GM12878 (cell line): ENCODE results near the gene WNK2. TPM values are rescaled to one million over a fixed set of nuclear protein-coding genes. Genes with fewer than 3 reads are reported as not detected.
A peak's percentile ranks its signal among the peaks of the same experiment; 100 is the strongest.

Source experiments
- ATAC-seq: fragments of 200-7000 bp; cut with Tn5 transposase; 3 replicates; pipeline ENCODE4 v1.9.1; 2020; ENCODE audit warnings: mild to moderate bottlenecking, moderate library complexity
- BruUV-seq: library from RNA; stranded (reverse); fragments of 400-500 nt; replicated peaks from 2 replicates; lab custom pipeline; 2021; lab: Mats Ljungman, UMichigan
- CTCF ChIA-PET: fragments of 300-600 bp; sonication (Branson Sonifier 250); formaldehyde crosslinking; extraction: SDS; loops from one replicate; lab custom pipeline; 2021; ENCODE audit warnings: inconsistent platforms; lab: Yijun Ruan, JAX
- POLR2A ChIA-PET: fragments of 350-600 bp; formaldehyde crosslinking; extraction: SDS; loops from one replicate; lab custom pipeline; 2021; ENCODE audit warnings: inconsistent platforms; lab: Charles Lee
- RAD21 ChIA-PET: fragments of 300-600 bp; sonication (Branson Sonifier 250); formaldehyde crosslinking; loops from one replicate; lab custom pipeline; 2023; ENCODE audit warnings: antibody characterized with exemption; ENCODE audit not compliant: unreplicated experiment; lab: Charles Lee
- SMC1A ChIA-PET: fragments of 300-600 bp; sonication (Branson Sonifier 250); formaldehyde crosslinking; loops from one replicate; lab custom pipeline; 2023; ENCODE audit not compliant: unreplicated experiment, uncharacterized antibody; lab: Charles Lee
- DNase-seq: peaks from one replicate; pipeline ENCODE4 v3.0.0-alpha.2; 2011; ENCODE audit warnings: low read depth, low spot score
- FAIRE-seq: peaks from 3 replicates; lab custom pipeline; 2011; peaks lifted over from hg19 to GRCh38; lab: Jason Lieb, UNC
- H2AFZ ChIP-seq: 2 replicates; pipeline ENCODE4 v1.6.0; 2011; ENCODE audit warnings: low read depth, low read length, control low read depth; ENCODE audit not compliant: control insufficient read depth
- H3K27ac ChIP-seq: 2 replicates; pipeline ENCODE4 v1.5.1; 2011; ENCODE audit warnings: control low read depth; ENCODE audit not compliant: control insufficient read depth, insufficient read depth
- H3K27me3 ChIP-seq, 2 experiments: replicated peaks in 1 of 2; 2 replicates each; pipeline versions ENCODE4 v1.6.0 to v1.6.1; 2011; ENCODE audit warnings: low read length in 1 of 2; ENCODE audit not compliant: control insufficient read depth in 2 of 2, insufficient read depth in 2 of 2
- H3K36me3 ChIP-seq, 2 experiments: 2 replicates each; pipeline ENCODE4 v1.5.1; 2011; ENCODE audit warnings: low read length in 1 of 2; ENCODE audit not compliant: control insufficient read depth in 2 of 2, insufficient read depth in 2 of 2
- H3K4me1 ChIP-seq: 2 replicates; pipeline ENCODE4 v1.6.1; 2011; ENCODE audit warnings: mild to moderate bottlenecking, low read length, moderate library complexity, mixed read lengths; ENCODE audit not compliant: control insufficient read depth, insufficient read depth
- H3K4me2 ChIP-seq: 2 replicates; pipeline ENCODE4 v1.6.0; 2011; ENCODE audit warnings: control low read depth; ENCODE audit not compliant: control insufficient read depth, insufficient read depth
- H3K4me3 ChIP-seq: fragments of 200-600 bp; sonication (generic); 2 replicates; pipeline ENCODE4 v1.5.1; 2016
- H3K79me2 ChIP-seq: 2 replicates; pipeline ENCODE4 v1.6.0; 2011; ENCODE audit warnings: low read length; ENCODE audit not compliant: control insufficient read depth, insufficient read depth
- H3K9ac ChIP-seq: 2 replicates; pipeline ENCODE4 v1.8.0; 2011; ENCODE audit warnings: low read length, control low read depth, mixed read lengths; ENCODE audit not compliant: control insufficient read depth, insufficient read depth
- H3K9me3 ChIP-seq: replicated peaks from 3 replicates; pipeline ENCODE4 v1.5.1; 2011; ENCODE audit warnings: mild to moderate bottlenecking, low read length; ENCODE audit not compliant: control insufficient read depth, insufficient read depth
- H4K20me1 ChIP-seq: 2 replicates; pipeline ENCODE4 v1.6.0; 2011; ENCODE audit not compliant: control insufficient read depth, insufficient read depth
- CEBPZ ChIP-seq: fragments of 150-350 bp; IDR thresholded peaks from 2 replicates; pipeline ENCODE4 v1.6.1; 2016; ENCODE audit warnings: low read depth, low read length
- SREBF1 ChIP-seq: IDR thresholded peaks from 2 replicates; pipeline ENCODE4 v1.6.1; 2012; ENCODE audit warnings: mild to moderate bottlenecking, low read length
- ZNF207 ChIP-seq: fragments of 450-650 bp; IDR thresholded peaks from 2 replicates; pipeline ENCODE4 v1.6.1; 2014; ENCODE audit warnings: antibody characterized with exemption, mild to moderate bottlenecking, borderline replicate concordance
- ZNF384 ChIP-seq: IDR thresholded peaks from 2 replicates; pipeline ENCODE4 v1.6.1; 2012; ENCODE audit warnings: low read depth, mild to moderate bottlenecking, low read length, improper control_type of control experiment, borderline replicate concordance
- ZZZ3 ChIP-seq: IDR thresholded peaks from 2 replicates; pipeline ENCODE4 v1.6.1; 2011; ENCODE audit warnings: low read depth; ENCODE audit not compliant: control insufficient read depth, insufficient read length
- whole genome bisulfite sequencing: methylation state at CpG from one replicate; pipeline ENCODE4 v1.1.6; 2016; ENCODE audit warnings: low lambda C conversion rate; ENCODE audit not compliant: insufficient replicate concordance, insufficient coverage; ENCODE audit errors: missing lambda C conversion rate; 5-methylcytosine and 5-hydroxymethylcytosine counted together
- in situ Hi-C: fragments of 300-500 bp; cut with MboI; formaldehyde crosslinking; loops from 9 replicates; pipeline ENCODE4 v1.14.3; 2018; ENCODE audit warnings: mixed read lengths
- intact Hi-C: fragments of 100-400 bp; cut with micrococcal nuclease; formaldehyde crosslinking; loops from one replicate; pipeline ENCODE4 v1.14.2; 2022; ENCODE audit not compliant: unreplicated experiment
- polyA plus RNA-seq, 11 experiments: library from polyadenylated mRNA; depleted of rRNA in 4 of 11; unstranded in 6 of 11; stranded (reverse) in 5 of 11; fragments of >200 nt; fragmentation: Nextera tagmentation in 4 of 11; fragmentation: Illumina TruSeq in 1 of 11; extraction: Ambion mirVana in 4 of 11; extraction: Trizol in 1 of 11; gene quantifications; 1 replicate in 1 of 11; 2 replicates in 10 of 11; pipeline versions ENCODE4 v1.2.1 to v1.2.3, GENCODE V29; 2011 to 2016; ENCODE audit warnings: inconsistent platforms in 2 of 11, missing spikeins in 2 of 11, low read depth in 1 of 11
- total RNA-seq, 4 experiments: library from RNA; depleted of rRNA in 3 of 4; stranded (reverse); fragments of >200 nt in 3 of 4; fragmentation: Illumina TruSeq in 1 of 4; extraction: Trizol in 1 of 4; gene quantifications; 2 replicates each; pipeline versions ENCODE4 v1.2.1 to v1.2.3, GENCODE V29; 2013 to 2021

The WNK2 gene
- total and polyA plus RNA-seq, 10 of the 15 experiments (the other 5 are each of a cell fraction or from before 2014, with no cell fraction given), result 0.15 TPM; not detected in 9

GRCh38 chr9:93197670-93198069 is 13.7 kb downstream of the WNK2 start:
- Histone ChIP-seq H3K79me2 (no peaks in the 10 kb centered on the region), H3K9me3 (no peaks in the 10 kb centered on the region), H4K20me1 (no peaks in the 10 kb centered on the region), H3K27ac (no peak overlapping the region), H2AFZ (no peak overlapping the region), H3K9ac (no peak overlapping the region), H3K4me3 (no peak overlapping the region), H3K27me3 (no peaks in the 10 kb centered on the region; a peak in 1 of 4 replicates), H3K4me2 (no peak overlapping the region), H3K36me3 (no peaks in the 10 kb centered on the region), H3K4me1 (no peaks in the 10 kb centered on the region)
- ChIA-PET SMC1A (no interaction called here), CTCF (no interaction called here), POLR2A (no interaction called here), RAD21 (no interaction called here)
- DNase-seq, result no peak
- no peak for TF ChIP-seq ZNF384
- no peak for TF ChIP-seq CEBPZ
- TF ChIP-seq ZZZ3, result no peak
- no peak for TF ChIP-seq SREBF1
- no peak for TF ChIP-seq ZNF207
- intact Hi-C loops, result no loop called here
- in situ Hi-C loops, result no loop called here
- BruUV-seq, result no TSS peak
- FAIRE-seq, result no peak
- peak; percentile 43 for ATAC-seq
- WGBS, result 10% methylated on average over 9 of the region's 9 CpGs
